Fibroblast of mammary gland (primary cell): ENCODE data around the gene AUTS2.

Experiments used
- DNase-seq: peaks from one replicate; pipeline ENCODE4 v3.0.0-alpha.2; 2010; ENCODE audit warnings: low read depth
- H3K4me3 ChIP-seq: 2 replicates; pipeline ENCODE4 v1.5.1; 2011; ENCODE audit warnings: low read depth, mild to moderate bottlenecking, low read length, moderate library complexity; ENCODE audit not compliant: control insufficient read depth
- TF ChIP-seq, protein P1 (sequence below): conservative IDR thresholded peaks from 2 replicates; pipeline ENCODE4 v1.5.1; 2011; ENCODE audit warnings: low read depth, low read length, inconsistent platforms; ENCODE audit not compliant: control insufficient read depth, insufficient read depth

Gene AUTS2

DNA sequence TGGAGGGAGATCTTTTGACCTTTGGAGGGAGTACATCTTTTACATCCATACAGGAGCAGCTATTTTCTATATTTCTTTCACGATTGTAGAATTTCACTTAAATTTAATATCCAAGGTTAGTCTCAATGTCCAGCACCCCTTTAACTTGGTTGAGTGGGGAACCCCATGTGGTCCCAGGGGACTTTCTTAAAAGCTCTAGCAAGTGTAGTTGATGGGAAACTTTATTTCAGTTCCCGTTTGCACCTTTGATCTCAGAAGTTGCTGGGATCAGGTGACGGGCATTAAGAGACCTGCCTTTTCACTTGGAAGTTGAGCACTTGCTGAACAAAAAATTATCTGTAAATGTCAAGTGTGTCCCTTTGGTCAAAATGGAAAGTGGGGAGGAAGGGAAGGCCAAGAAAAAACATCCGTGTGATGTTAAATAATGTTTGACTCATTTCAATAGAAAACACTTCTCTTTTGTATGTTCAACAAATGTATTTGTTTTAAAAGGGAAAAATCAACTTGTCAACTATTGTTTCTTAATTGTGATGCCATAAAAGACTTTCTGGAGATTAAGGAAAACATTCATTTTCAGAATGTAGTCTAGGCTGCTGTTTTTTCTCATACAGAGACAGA, 1163.5 kb downstream of the AUTS2 start:
- DNase-seq: no peak
- no peak overlapping the region for H3K4me3 ChIP-seq
- TF ChIP-seq, protein P1, sequence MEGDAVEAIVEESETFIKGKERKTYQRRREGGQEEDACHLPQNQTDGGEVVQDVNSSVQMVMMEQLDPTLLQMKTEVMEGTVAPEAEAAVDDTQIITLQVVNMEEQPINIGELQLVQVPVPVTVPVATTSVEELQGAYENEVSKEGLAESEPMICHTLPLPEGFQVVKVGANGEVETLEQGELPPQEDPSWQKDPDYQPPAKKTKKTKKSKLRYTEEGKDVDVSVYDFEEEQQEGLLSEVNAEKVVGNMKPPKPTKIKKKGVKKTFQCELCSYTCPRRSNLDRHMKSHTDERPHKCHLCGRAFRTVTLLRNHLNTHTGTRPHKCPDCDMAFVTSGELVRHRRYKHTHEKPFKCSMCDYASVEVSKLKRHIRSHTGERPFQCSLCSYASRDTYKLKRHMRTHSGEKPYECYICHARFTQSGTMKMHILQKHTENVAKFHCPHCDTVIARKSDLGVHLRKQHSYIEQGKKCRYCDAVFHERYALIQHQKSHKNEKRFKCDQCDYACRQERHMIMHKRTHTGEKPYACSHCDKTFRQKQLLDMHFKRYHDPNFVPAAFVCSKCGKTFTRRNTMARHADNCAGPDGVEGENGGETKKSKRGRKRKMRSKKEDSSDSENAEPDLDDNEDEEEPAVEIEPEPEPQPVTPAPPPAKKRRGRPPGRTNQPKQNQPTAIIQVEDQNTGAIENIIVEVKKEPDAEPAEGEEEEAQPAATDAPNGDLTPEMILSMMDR: no peak

DNA sequence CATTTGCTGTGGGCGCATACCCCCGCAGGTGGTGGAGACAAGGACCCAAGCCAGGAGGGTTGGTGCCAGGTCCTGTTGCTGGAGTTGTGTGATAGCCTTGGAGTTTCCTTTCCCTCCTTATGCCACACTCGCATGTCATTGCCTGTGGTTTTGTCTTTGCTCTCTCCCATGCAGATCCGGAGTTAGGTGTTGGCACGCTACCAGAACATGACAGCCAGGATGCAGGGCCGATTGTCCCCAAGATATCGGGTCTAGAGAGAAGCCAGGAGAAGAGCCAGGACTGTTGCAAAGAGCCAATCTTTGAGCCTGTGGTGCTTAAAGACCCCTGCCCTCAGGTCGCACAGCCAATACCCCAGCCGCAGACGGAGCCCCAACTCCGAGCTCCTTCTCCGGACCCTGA, 1164.4 kb downstream of the AUTS2 start:
- H3K4me3 ChIP-seq: no peak overlapping the region
- TF ChIP-seq, protein P1: no peak

DNA sequence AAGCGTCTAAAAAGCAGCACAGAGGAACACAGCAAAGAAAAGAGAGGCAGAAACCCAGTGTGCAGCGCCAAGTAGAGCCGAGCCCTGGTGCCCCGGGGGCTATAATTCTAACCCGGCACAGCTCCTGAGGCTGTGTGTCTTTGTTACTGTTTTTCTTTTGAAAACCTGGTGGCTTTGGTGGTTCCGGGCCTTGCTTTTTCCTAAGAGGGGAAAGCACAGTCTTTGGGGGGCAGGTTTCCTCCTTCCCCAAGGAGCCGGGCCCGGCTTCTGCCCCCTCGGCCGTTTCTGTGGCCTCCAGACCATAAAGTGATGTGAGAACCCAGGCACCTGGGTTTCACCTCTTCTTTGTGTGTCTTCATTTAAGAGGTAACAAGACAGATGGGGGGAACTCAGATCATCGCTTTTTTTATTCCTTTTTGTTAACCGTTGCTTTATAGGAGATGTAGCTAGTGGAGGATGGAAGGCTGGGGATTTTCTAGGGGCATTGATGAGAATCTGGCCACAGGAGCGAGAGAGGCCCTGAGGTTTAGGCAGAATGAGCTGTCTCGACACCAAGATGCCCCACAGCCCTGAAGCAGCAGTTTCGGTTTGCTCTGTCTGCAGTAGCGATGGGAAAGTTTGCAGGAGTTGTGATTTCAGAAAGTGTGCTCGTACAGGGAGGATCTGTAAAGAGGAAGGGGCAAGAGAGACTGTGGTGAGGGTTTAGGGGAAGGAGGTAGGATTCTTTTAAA, 1165.9 kb downstream of the AUTS2 start:
- TF ChIP-seq, protein P1: no peak
- H3K4me3 ChIP-seq: no peak overlapping the region
- no peak for DNase-seq

More for the DNA sequence above, 1164.4 kb downstream of the AUTS2 start:
- no peak for DNase-seq

DNA sequence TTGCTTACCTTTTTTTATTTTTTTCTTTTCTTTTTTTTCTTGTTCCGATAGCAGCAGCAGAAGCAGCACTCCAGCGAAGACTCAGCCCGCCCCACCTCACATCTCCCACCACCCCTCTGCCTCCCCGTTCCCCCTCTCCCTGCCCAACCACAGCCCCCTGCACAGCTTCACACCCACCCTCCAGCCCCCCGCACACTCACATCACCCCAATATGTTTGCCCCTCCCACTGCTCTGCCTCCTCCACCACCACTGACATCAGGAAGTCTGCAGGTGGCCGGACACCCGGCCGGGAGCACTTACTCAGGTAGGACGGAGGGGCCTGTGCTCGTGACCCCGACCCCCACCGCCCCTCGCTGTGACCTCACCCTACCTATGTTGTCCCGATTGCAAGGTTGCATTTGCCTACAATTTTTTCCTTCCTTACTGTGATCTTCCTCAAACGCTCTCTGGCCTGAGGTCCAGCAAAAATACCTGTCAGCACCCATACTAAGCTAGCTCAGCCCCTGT, 1166.5 kb downstream of the AUTS2 start:
- TF ChIP-seq, protein P1: no peak

DNA sequence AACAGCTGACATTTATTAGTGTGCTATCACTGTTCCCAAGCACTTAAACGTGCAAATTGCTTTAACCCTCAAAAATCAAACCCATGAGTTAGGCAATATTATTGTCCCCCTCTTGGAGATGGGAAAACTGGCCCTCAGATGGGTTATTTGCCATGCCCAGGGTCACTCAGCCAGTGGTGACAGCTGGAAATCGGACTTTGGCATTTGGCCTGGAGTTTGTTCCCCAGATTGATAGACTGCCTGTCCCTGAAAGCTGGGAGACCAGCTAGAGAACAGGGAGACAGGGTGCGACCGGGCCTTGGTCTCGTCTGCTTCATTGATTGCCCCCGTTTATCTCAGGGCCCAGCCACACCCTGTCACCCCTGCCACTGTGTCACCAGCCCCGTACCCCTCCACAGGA, 1167.4 kb downstream of the AUTS2 start:
- TF ChIP-seq, protein P1: no peak
- DNase-seq: no peak
- no peak overlapping the region for H3K4me3 ChIP-seq

More for the DNA sequence above, 1166.5 kb downstream of the AUTS2 start:
- no peak for DNase-seq
- no peak overlapping the region for H3K4me3 ChIP-seq

DNA sequence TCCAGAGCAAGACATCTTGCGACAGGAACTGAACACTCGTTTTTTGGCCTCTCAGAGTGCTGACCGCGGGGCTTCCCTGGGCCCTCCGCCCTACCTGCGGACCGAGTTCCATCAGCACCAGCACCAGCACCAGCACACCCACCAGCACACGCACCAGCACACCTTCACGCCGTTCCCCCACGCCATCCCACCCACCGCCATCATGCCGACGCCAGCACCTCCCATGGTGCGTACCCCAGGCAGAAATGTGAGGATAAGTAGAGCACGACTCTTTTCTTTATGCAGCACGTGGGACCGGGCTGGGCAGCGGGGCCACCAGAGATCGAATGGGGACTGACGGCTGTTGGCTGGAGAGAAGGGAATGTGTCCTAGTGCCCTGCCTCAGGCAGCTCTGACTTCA, 1167.8 kb downstream of the AUTS2 start:
- TF ChIP-seq, protein P1: no peak
- H3K4me3 ChIP-seq: no peak overlapping the region
- DNase-seq: no peak
